B cell (primary cell): ENCODE measurements around the gene RNF223. TPM values are rescaled to one million over a fixed set of nuclear protein-coding genes. Genes with fewer than 3 reads are reported as not detected.

ENCODE experiments used
- ATAC-seq: fragments of 200-7000 bp; cut with Tn5 transposase; one replicate; pipeline ENCODE4 v1.10.0; 2021; ENCODE audit warnings: low read depth, mild to moderate bottlenecking, moderate number of reproducible peaks, moderate library complexity
- CTCF ChIA-PET: fragments of 350-600 bp; sonication (Branson Sonifier 250); formaldehyde crosslinking; loops from one replicate; lab custom pipeline; 2021; ENCODE audit warnings: antibody characterized with exemption, inconsistent platforms; lab: Charles Lee
- POLR2A ChIA-PET: fragments of 350-600 bp; sonication (Branson Sonifier 250); formaldehyde crosslinking; loops from one replicate; lab custom pipeline; 2021; ENCODE audit warnings: antibody characterized with exemption; lab: Charles Lee
- DNase-seq: peaks from one replicate; pipeline ENCODE4 v3.0.0; 2013
- H2AFZ ChIP-seq: 2 replicates; pipeline ENCODE4 v1.6.1; 2012; ENCODE audit warnings: mild to moderate bottlenecking, low read depth, low read length; ENCODE audit not compliant: insufficient read depth, poor library complexity, severe bottlenecking
- H3K27ac ChIP-seq, 2 donors: 1 replicate in 1 of 2; 2 replicates in 1 of 2; pipeline ENCODE4 v1.5.1; 2012 to 2013; ENCODE audit warnings: low read length in 2 of 2, mild to moderate bottlenecking in 2 of 2, moderate library complexity in 1 of 2
- H3K27me3 ChIP-seq, 4 experiments: fragments of 200-600 bp in 1 of 4; sonication (generic) in 1 of 4; replicated peaks in 1 of 4; 1 replicate in 2 of 4; 2 replicates in 2 of 4; pipeline versions ENCODE4 v1.6.1 to v1.7.0; 2013 to 2016; ENCODE audit warnings: low read length in 3 of 4, mild to moderate bottlenecking in 2 of 4, mixed read lengths in 1 of 4, moderate library complexity in 1 of 4; ENCODE audit not compliant: insufficient read depth in 4 of 4, control insufficient read depth in 3 of 4; ENCODE audit errors: control extremely low read depth in 1 of 4
- H3K36me3 ChIP-seq, 2 experiments: replicated peaks in 1 of 2; 1 replicate in 1 of 2; 2 replicates in 1 of 2; pipeline versions ENCODE4 v1.6.1 to v1.7.1; 2013; ENCODE audit warnings: low read length in 1 of 2; ENCODE audit not compliant: insufficient read depth in 2 of 2, control insufficient read depth in 1 of 2; ENCODE audit errors: control extremely low read depth in 1 of 2, extremely low read depth in 1 of 2
- H3K4me1 ChIP-seq, 2 donors: fragments of 200-600 bp in 1 of 2; sonication (generic) in 1 of 2; 1 replicate in 1 of 2; 2 replicates in 1 of 2; pipeline versions ENCODE4 v1.5.1 to v1.6.1; 2013 to 2017; ENCODE audit warnings: low read length in 2 of 2; ENCODE audit not compliant: control insufficient read depth in 2 of 2, insufficient read depth in 2 of 2
- H3K4me2 ChIP-seq: replicated peaks from 2 replicates; pipeline ENCODE3; 2012; ENCODE audit warnings: mild to moderate bottlenecking, low read depth, low read length; ENCODE audit not compliant: poor library complexity, severe bottlenecking
- H3K4me3 ChIP-seq, 5 experiments: fragments of 200-600 bp in 1 of 5; sonication (generic) in 1 of 5; 1 replicate in 3 of 5; 2 replicates in 2 of 5; pipeline versions ENCODE4 v1.5.1 to v1.7.0; 2011 to 2016; ENCODE audit warnings: low read length in 4 of 5, mild to moderate bottlenecking in 4 of 5, low read depth in 2 of 5, control low read depth in 1 of 5, moderate library complexity in 1 of 5; ENCODE audit not compliant: insufficient read depth in 1 of 5; ENCODE audit errors: control extremely low read depth in 1 of 5, extremely low read depth in 1 of 5
- H3K79me2 ChIP-seq: fragments of 200-600 bp; sonication (generic); one replicate; pipeline ENCODE4 v1.6.0; 2016; ENCODE audit warnings: low read length; ENCODE audit not compliant: control insufficient read depth, insufficient read depth
- H3K9ac ChIP-seq: fragments of 200-600 bp; sonication (generic); 2 replicates; pipeline ENCODE4 v1.6.1; 2017; ENCODE audit warnings: mild to moderate bottlenecking, low read length, moderate library complexity
- H3K9me3 ChIP-seq, 3 donors: one replicate each; pipeline versions ENCODE4 v1.6.1 to v1.7.1; 2013; ENCODE audit warnings: low read length in 2 of 3; ENCODE audit not compliant: control insufficient read depth in 2 of 3, insufficient read depth in 1 of 3; ENCODE audit errors: control extremely low read depth in 1 of 3
- H4K20me1 ChIP-seq: 2 replicates; pipeline ENCODE4 v1.6.0; 2012; ENCODE audit warnings: mild to moderate bottlenecking, low read length; ENCODE audit not compliant: insufficient read depth, control insufficient read depth, poor library complexity, severe bottlenecking
- H3K27ac Mint-ChIP-seq: one replicate; pipeline ENCODE4 v1.8.0; 2021; ENCODE audit warnings: mixed read lengths
- H3K27me3 Mint-ChIP-seq: one replicate; pipeline ENCODE4 v1.8.0; 2021; ENCODE audit warnings: mixed read lengths
- H3K4me1 Mint-ChIP-seq: one replicate; pipeline ENCODE4 v1.8.0; 2021; ENCODE audit warnings: mixed read lengths
- H3K4me3 Mint-ChIP-seq: one replicate; pipeline ENCODE4 v1.8.0; 2021; ENCODE audit warnings: mixed read lengths
- H3K9me3 Mint-ChIP-seq: one replicate; pipeline ENCODE4 v1.8.0; 2022; ENCODE audit warnings: mixed read lengths; ENCODE audit not compliant: insufficient read depth
- EZH2 ChIP-seq: IDR thresholded peaks from 2 replicates; pipeline ENCODE4 v1.6.1; 2012; ENCODE audit warnings: borderline replicate concordance, low read depth, mild to moderate bottlenecking, moderate library complexity, low read length; ENCODE audit not compliant: insufficient read depth, poor library complexity, severe bottlenecking
- WGBS: methylation state at CpG from one replicate; pipeline ENCODE4 v1.1.5; 2013; ENCODE audit warnings: missing lambda C conversion rate; ENCODE audit not compliant: insufficient coverage; 5-methylcytosine and 5-hydroxymethylcytosine counted together
- intact Hi-C: fragments of 100-400 bp; cut with micrococcal nuclease; formaldehyde crosslinking; loops from one replicate; pipeline ENCODE4 v1.10.0; 2022
- polyA plus RNA-seq: library from polyadenylated mRNA; depleted of rRNA; stranded (reverse); fragments of >200 nt; gene quantifications from 2 replicates; pipeline ENCODE4 v1.2.3, GENCODE V29; 2012
- total RNA-seq, 2 donors: library from RNA; stranded (reverse); fragments of 120-200 nt in 1 of 2; gene quantifications; 1 replicate in 1 of 2; 2 replicates in 1 of 2; pipeline versions ENCODE4 v1.2.3 to v1.2.4, GENCODE V29; 2013 to 2022
- TF ChIP-seq, protein P1 (sequence below): fragments of 200-600 bp; IDR thresholded peaks from one replicate; pipeline ENCODE4 v1.8.0; 2022; ENCODE audit warnings: antibody characterized with exemption, mild to moderate bottlenecking

Gene RNF223
- total and polyA plus RNA-seq, 2 donors (not counting 1 experiment from before 2014, with no cell fraction given), result not detected

GRCh38 chr1:1120866-1121591 is 46.9 kb upstream of the RNF223 start:
- Histone ChIP-seq H2AFZ (no peak overlapping the region), H3K4me1 (peaks cover 30 to 38% of the 10 kb centered on the region in 2 donors), H3K36me3 (no peaks in the 10 kb centered on the region), H4K20me1 (no peaks in the 10 kb centered on the region), H3K79me2 (no peaks in the 10 kb centered on the region), H3K9me3 (peaks cover 0 to 17% (median 0%) of the 10 kb centered on the region in 3 donors), H3K4me3 (no peak overlapping the region), H3K27ac (no peak overlapping the region), H3K27me3 (peaks cover 0 to 31% (median 3%) of the 10 kb centered on the region in 4 experiments), H3K9ac (no peak overlapping the region), H3K4me2 (no peak overlapping the region)
- Mint-ChIP-seq H3K27me3 (peaks cover 9% of the 10 kb centered on the region), H3K9me3 (no peaks in the 10 kb centered on the region), H3K4me1 (peaks cover 24% of the 10 kb centered on the region), H3K4me3 (no peak overlapping the region), H3K27ac (no peak overlapping the region)
- intact Hi-C loops, result loop anchor here (5.0 kb wide), 1 partner anchor 51 kb away; the partner anchor contains the start of gene TTLL10
- ATAC-seq, result no peak
- CTCF ChIA-PET, result interaction anchor here (0.5 to 4.9 kb wide), 28 partner anchors 9 to 251 kb away, joined by 3 to 151 read pairs (median 5); partner anchors contain the start of genes TNFRSF18 and TTLL10
- TF ChIP-seq EZH2, result no peak
- TF ChIP-seq, protein P1, sequence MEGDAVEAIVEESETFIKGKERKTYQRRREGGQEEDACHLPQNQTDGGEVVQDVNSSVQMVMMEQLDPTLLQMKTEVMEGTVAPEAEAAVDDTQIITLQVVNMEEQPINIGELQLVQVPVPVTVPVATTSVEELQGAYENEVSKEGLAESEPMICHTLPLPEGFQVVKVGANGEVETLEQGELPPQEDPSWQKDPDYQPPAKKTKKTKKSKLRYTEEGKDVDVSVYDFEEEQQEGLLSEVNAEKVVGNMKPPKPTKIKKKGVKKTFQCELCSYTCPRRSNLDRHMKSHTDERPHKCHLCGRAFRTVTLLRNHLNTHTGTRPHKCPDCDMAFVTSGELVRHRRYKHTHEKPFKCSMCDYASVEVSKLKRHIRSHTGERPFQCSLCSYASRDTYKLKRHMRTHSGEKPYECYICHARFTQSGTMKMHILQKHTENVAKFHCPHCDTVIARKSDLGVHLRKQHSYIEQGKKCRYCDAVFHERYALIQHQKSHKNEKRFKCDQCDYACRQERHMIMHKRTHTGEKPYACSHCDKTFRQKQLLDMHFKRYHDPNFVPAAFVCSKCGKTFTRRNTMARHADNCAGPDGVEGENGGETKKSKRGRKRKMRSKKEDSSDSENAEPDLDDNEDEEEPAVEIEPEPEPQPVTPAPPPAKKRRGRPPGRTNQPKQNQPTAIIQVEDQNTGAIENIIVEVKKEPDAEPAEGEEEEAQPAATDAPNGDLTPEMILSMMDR, result no peak
- POLR2A ChIA-PET, result interaction anchor here (1.5 to 2.5 kb wide), 6 partner anchors 16 to 170 kb away, joined by 4 to 27 read pairs (median 8); no protein-coding TSS in a partner anchor
- WGBS, result 90% methylated on average over 16 of the region's 25 CpGs
- peak; percentile 28 for DNase-seq

DNA sequence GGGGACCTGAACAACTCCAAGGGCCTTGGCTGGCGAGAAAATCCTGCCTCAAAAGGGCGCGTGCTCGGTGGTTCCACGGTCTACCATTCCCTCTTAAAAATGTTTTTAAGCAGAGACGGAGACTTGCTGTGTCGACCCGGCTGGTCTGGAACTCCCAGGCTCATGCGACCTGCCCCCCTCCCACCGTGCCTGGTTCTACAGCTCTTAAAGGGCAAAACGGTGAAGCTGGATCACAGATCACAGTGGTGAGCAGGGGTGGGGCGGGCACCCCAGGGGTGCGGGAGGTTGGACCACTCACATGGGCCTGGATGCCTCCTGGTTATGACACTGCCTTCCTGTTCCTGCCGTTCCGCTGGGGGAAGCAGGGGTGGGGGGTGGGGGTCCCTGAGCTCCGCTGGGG is 46.0 kb upstream of the RNF223 start:
- CTCF ChIA-PET, result interaction anchor here (0.9 to 4.9 kb wide), 7 partner anchors 10 to 172 kb away, joined by 3 to 151 read pairs (median 11); partner anchors contain the start of genes B3GALT6, SDF4 and TTLL10
- no peak overlapping the region for H3K27ac ChIP-seq
- H3K79me2 ChIP-seq, result peaks cover under 1% of the 10 kb centered on the region
- H3K36me3 ChIP-seq, result no peaks in the 10 kb centered on the region
- no peak overlapping the region for H3K4me3 ChIP-seq
- peaks cover 27% of the 10 kb centered on the region for H3K4me1 Mint-ChIP-seq
- no peak overlapping the region for H3K4me3 Mint-ChIP-seq
- H3K4me2 ChIP-seq, result no peak overlapping the region
- peaks cover 9% of the 10 kb centered on the region for H3K27me3 Mint-ChIP-seq
- H3K9me3 ChIP-seq, result peaks cover 0 to 17% (median 0%) of the 10 kb centered on the region in 3 donors
- no peak overlapping the region for H3K27ac Mint-ChIP-seq
- H3K9me3 Mint-ChIP-seq, result no peaks in the 10 kb centered on the region
- no peak overlapping the region for H2AFZ ChIP-seq
- 62% methylated on average over 13 of the region's 16 CpGs for WGBS
- peaks cover 31 to 40% of the 10 kb centered on the region in 2 donors for H3K4me1 ChIP-seq
- DNase-seq (peak; percentile 22), ATAC-seq (no peak)
- TF ChIP-seq EZH2, result no peak
- TF ChIP-seq, protein P1, result no peak
- no peak overlapping the region for H3K9ac ChIP-seq
- intact Hi-C loops, result loop anchor here (5.0 kb wide), 1 partner anchor 52 kb away; the partner anchor contains the start of gene TTLL10
- H3K27me3 ChIP-seq, result peaks cover 0 to 31% (median 3%) of the 10 kb centered on the region in 4 experiments
- H4K20me1 ChIP-seq, result no peaks in the 10 kb centered on the region
- POLR2A ChIA-PET, result interaction anchor here (0.6 kb wide), 1 partner anchor 98 kb away, joined by 4 read pairs; no protein-coding TSS in a partner anchor
